ENCODE measurements around the gene TMEM19.
"Not testable (repeated sequence)": the region's sequence is repeated elsewhere in the genome, so short reads cannot be mapped to it uniquely, and the experiment has no call there.

TMEM19 gene

DNA sequence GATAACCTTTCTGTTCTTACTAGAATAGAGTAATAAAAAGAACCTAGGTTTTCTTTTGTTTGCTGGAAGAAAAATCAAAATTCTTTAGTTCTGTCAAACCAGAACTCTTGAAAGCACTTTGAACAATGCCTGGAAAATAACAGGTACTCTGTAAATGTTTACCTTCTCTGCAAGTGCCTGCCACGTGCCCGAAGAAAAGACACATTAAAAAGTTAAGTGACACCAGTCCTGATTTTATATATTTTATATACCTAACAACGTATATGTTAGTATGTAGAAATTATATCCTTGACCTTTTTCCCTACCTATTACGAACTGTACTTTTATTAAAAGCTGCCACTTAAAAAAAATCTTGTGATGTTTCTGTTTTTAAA is 20.8 kb upstream of the TMEM19 start:
- no peak for DNase-seq (ENCODE audit: low read depth in 1 of 2, low spot score in 1 of 2)

GRCh38 chr12:71666259-71666658 is 19.6 kb upstream of the TMEM19 start:
- DNase-seq (ENCODE audit: low read depth in 1 of 2, low spot score in 1 of 2), result no peak

- DNase-seq (ENCODE audit: low read depth in 1 of 2, low spot score in 1 of 2), result no peak
Observed at GRCh38 chr12:71671311-71671710, 14.6 kb upstream of the TMEM19 start.

DNA sequence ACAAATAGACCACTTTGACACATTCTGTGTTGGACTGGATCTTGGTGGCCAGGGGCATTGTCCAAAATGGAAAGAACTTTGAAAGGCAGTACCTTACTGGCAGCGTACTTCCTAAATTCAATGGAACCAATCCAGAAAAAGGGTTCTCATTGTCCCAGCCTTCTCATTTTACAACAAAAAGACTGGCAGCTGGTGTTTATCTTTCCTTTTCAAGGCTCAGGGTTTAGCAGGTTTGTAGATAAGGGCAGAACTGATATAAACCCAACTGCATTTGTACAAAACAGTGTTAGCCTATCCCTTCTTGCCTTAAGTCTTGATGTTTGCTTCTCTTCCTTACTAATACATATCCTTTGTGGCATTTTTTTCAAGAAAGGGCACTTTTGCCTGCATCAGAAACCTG is 14.1 kb upstream of the TMEM19 start:
- no peak for DNase-seq (ENCODE audit: low read depth in 1 of 2, low spot score in 1 of 2)

DNA sequence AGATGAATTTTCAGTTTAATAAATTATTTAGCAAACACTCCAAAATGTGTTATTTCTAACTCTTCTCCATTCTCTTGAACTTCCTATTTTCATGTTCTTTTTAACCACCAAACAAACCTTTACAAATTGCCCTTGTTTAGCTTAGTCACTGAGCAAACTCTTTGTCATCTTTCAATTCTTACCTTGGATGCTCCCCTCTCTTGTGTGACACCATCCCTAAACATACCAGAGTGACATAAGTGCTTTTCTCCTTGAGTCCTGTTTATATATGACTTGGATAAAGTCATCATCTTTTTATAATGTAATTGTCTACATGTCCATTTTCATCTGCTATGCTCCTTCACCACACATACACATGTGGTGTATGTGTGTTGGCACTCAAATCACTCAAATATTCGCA is 3.4 kb upstream of the TMEM19 start:
- DNase-seq (ENCODE audit: low read depth in 1 of 2, low spot score in 1 of 2), result no peak

- DNase-seq (ENCODE audit: low read depth in 1 of 2, low spot score in 1 of 2), result no peak
Observed at GRCh38 chr12:71683633-71684032, 2.2 kb upstream of the TMEM19 start.

GRCh38 chr12:71684081-71684480 is 1.8 kb upstream of the TMEM19 start:
- no peak for DNase-seq (ENCODE audit: low read depth in 1 of 2, low spot score in 1 of 2)

- DNase-seq (ENCODE audit: low read depth in 1 of 2, low spot score in 1 of 2), result no peak
Observed at GRCh38 chr12:71685312-71685906, 473 bp upstream of the TMEM19 start.

DNA sequence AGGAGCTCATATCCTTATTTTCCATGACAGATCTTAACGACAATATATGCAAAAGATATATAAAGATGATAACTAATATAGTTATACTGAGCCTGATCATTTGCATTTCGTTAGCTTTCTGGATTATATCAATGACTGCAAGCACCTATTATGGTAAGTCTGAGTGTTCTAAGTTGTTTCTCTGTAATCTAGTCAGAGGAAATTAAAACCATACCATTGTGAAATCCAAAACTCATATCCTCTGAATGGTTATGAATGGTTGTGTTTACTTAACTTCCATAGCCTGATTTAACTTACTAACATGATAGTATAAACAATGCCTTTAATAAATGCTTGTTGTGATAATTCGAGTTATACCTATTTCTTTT is 760 bp downstream of the TMEM19 start:
- no peak for DNase-seq (ENCODE audit: low read depth in 1 of 2, low spot score in 1 of 2)

GRCh38 chr12:71687172-71687571 is 1.3 kb downstream of the TMEM19 start:
- DNase-seq (ENCODE audit: low read depth in 1 of 2, low spot score in 1 of 2), result not testable (repeated sequence)

DNA sequence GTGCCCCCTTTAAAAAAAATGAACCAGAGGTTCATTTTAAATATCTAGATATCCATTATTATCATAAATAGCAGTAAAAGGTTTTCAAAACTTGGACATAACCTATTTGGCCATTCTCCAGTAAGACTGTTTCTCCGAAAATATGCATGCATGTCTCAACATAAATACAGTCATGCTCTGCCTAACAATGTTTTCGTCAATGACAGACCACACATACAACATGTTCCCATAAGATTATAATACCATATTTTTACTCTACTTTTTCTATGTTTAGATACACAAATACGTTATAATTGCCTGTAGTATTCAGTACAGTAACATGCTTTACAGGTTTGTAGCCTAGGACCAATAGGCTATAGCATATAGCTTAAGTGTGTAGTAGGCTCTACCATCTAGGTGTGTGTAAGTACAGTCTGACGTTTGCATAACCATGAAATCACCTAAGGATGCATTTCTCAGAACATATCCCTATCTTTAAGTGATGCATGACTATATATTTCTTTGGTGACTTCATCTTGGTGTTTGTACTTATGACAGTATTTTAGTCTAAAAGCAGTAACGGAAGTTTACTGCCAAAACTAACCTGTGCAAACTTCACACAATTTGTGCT is 3.2 kb downstream of the TMEM19 start:
- no peak for DNase-seq (ENCODE audit: low read depth in 1 of 2, low spot score in 1 of 2)

GRCh38 chr12:71691504-71692129 is 5.7 kb downstream of the TMEM19 start:
- no peak for DNase-seq (ENCODE audit: low read depth in 1 of 2, low spot score in 1 of 2)

GRCh38 chr12:71693126-71693525 is 7.2 kb downstream of the TMEM19 start:
- DNase-seq (ENCODE audit: low read depth in 1 of 2, low spot score in 1 of 2), result no peak

GRCh38 chr12:71693651-71694050 is 7.8 kb downstream of the TMEM19 start:
- DNase-seq (ENCODE audit: low read depth in 1 of 2, low spot score in 1 of 2), result not testable (repeated sequence)

DNA sequence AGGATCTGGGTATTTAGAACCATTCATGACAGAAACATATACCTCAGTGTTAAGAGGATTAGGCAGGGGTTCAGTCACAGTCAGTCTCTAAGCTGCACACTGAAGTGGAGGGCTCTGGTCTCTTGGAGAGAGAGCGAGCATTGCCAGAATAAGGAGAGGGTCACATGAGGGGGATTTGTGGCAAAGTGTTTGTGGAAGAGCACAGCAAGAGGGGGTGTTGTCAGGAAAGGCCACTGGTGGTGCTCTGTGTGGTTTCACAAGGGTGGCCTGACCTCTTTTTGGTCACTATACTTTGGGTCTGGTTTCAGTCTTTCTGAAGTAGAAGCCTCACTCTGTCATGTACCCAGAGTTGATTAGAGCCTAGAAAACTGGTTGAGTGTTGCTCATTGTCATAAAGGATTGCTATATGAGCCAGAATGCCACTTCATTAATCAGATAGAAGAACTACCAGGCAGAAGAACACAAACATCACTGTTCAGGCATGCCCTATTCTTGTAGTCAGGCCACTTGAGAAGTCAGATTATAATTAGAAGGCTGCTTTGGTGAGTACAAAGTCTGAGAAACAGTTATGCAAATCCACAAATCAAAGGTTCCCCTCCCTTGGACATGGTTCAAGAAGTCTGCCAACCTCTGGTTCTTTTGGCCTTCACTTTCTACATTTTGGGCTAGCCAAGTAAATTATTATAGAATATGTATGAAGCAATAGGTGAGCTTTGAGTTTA is 8.4 kb downstream of the TMEM19 start:
- DNase-seq (ENCODE audit: low read depth in 1 of 2, low spot score in 1 of 2), result no peak

GRCh38 chr12:71695782-71696181 is 9.9 kb downstream of the TMEM19 start:
- no peak for DNase-seq (ENCODE audit: low read depth in 1 of 2, low spot score in 1 of 2)

DNA sequence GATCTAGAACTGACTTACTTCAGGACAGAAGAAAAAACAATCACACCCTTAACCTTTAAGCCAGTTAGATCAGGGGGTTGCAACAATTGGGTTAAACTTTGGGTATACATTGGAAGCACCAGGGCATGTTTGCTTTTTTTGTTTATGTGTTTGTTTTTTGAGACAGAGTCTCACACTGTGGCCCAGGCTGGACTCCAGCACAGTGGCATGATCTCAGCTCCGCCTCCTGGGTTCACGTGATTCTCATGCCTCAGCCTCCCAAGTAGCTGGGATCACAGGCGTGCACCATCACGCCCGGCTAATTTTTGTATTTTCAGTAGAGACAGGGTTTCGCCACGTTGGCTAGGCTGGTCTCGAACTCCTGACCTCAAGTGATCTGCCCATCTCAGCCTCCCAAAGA is 16.3 kb downstream of the TMEM19 start:
- DNase-seq (ENCODE audit: low read depth in 1 of 2, low spot score in 1 of 2), result not testable (repeated sequence)

DNA sequence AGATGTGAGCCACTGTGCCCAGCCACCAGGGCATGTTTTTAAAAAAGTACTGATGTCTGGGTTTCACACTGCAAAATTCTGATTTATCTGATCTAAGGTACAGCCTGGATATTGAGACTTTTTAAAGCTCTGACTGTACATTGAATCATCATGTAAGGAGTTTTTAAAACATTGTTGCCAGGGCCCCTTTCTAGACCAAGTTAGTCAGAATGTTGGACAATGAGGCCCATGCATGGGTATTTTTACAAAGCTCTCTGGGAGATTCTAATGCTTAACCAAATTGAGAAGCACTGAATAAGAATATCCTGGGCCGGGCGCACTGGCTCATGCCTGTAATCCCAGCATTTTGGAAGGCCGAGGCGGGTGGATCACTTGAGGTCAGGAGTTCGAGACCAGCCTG is 16.7 kb downstream of the TMEM19 start:
- DNase-seq (ENCODE audit: low read depth in 1 of 2, low spot score in 1 of 2), result no peak

DNA sequence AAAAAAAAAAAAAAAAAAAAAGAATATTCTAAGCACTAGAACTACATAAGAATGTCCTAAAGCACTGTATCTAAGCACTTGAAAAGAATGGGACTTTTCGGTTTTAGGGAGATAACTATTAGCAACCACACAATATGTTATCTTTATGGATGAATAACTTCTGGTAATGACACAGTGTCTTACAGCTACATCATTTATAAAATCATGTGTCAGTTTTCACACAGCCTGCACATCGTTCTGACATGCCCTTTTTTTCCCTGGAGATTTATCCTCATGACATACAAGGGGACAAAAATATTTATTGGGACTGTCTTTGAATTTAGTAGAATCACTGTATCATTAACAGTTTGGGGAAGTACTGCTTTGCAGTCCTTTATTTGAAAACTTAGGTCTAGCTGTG is 17.3 kb downstream of the TMEM19 start:
- DNase-seq (ENCODE audit: low read depth in 1 of 2, low spot score in 1 of 2), result no peak

DNA sequence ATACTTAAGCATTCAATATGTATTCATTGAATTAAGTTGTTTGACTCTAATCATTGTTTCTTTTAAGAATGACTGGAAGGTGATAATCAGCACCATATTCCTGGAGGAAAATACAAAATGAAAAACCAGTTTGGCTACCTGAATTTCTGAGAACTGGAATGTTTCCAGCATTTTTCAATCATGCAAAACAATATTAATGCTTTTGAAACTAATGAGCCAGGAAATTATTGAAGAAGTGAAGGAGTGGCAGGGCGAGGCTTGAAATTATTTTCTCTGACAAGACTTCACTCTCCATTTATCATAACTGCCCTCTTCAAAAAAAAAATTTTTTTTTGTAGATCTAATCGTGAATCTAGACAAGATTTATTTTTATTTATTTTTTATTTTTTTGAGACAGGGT is 19.0 kb downstream of the TMEM19 start:
- DNase-seq (ENCODE audit: low read depth in 1 of 2, low spot score in 1 of 2), result no peak

- DNase-seq (ENCODE audit: low read depth in 1 of 2, low spot score in 1 of 2), result no peak
Observed at GRCh38 chr12:71708658-71709057, 22.8 kb downstream of the TMEM19 start.

Measured in activated T-helper 1 cell treated with anti-CD3 and anti-CD28 coated beads, Interleukin-2, amount 50 U/mL, for 16 hours (primary cell).